NCI-H82 treated with DMSO at 0.1 percent for 48 hours (cell line): ENCODE data around the gene SMYD3.

Experiments used
- DNase-seq: peaks from one replicate; lab custom pipeline; 2025; ENCODE audit not compliant: unreplicated experiment; lab: John Stamatoyannopoulos, UW

SMYD3 gene

GRCh38 chr1:246418565-246419312 is 88.3 kb downstream of the SMYD3 start:
- no peak for DNase-seq

GRCh38 chr1:246417813-246418564 is 89.1 kb downstream of the SMYD3 start:
- DNase-seq, result no peak

- no peak for DNase-seq
Observed at GRCh38 chr1:246417152-246417812, 89.8 kb downstream of the SMYD3 start.

- DNase-seq, result no peak
Observed at GRCh38 chr1:246416261-246416660, 90.8 kb downstream of the SMYD3 start.

GRCh38 chr1:246415028-246415427 is 92.1 kb downstream of the SMYD3 start:
- DNase-seq, result no peak

GRCh38 chr1:246413430-246413829 is 93.6 kb downstream of the SMYD3 start:
- DNase-seq, result no peak

GRCh38 chr1:246404078-246404477 is 103.0 kb downstream of the SMYD3 start:
- peak; percentile 85 for DNase-seq

- DNase-seq, result no peak
Observed at GRCh38 chr1:246398126-246398813, 108.8 kb downstream of the SMYD3 start.

- DNase-seq, result no peak
Observed at GRCh38 chr1:246397046-246397445, 110.0 kb downstream of the SMYD3 start.

- no peak for DNase-seq
Observed at GRCh38 chr1:246396322-246396721, 110.8 kb downstream of the SMYD3 start.

GRCh38 chr1:246394121-246394520 is 113.0 kb downstream of the SMYD3 start:
- no peak for DNase-seq

GRCh38 chr1:246390855-246391254 is 116.2 kb downstream of the SMYD3 start:
- no peak for DNase-seq

- no peak for DNase-seq
Observed at GRCh38 chr1:246384616-246385015, 122.5 kb downstream of the SMYD3 start.

- no peak for DNase-seq
Observed at GRCh38 chr1:246383791-246384190, 123.3 kb downstream of the SMYD3 start.

GRCh38 chr1:246383239-246383589 is 123.9 kb downstream of the SMYD3 start:
- DNase-seq, result no peak

- DNase-seq, result no peak
Observed at GRCh38 chr1:246382589-246383238, 124.4 kb downstream of the SMYD3 start.

GRCh38 chr1:246381452-246381851 is 125.6 kb downstream of the SMYD3 start:
- DNase-seq, result no peak

- DNase-seq, result no peak
Observed at GRCh38 chr1:246377625-246378153, 129.4 kb downstream of the SMYD3 start.

- DNase-seq, result no peak
Observed at GRCh38 chr1:246373828-246374569, 133.1 kb downstream of the SMYD3 start.

- DNase-seq, result no peak
Observed at GRCh38 chr1:246372559-246372958, 134.5 kb downstream of the SMYD3 start.
